T-helper 1 cell (primary cell): ENCODE measurements around the gene DEPP1.
"Not testable (repeated sequence)": the region's sequence is repeated elsewhere in the genome, so short reads cannot be mapped to it uniquely, and the experiment has no call there.

ENCODE experiments used
- DNase-seq, 5 donors: peaks; one replicate each; pipeline ENCODE4 v3.0.0-alpha.2; 2012 to 2020
- total RNA-seq, 4 donors: gene quantifications; one replicate each; lab custom pipeline; 2026; lab: John Stamatoyannopoulos, UW

Gene DEPP1
- 0 to 0.31 (median 0) reads per million in 4 donors for total RNA-seq

- peak in 1 of 5 donors; percentile 48 for DNase-seq
Observed at GRCh38 chr10:44978570-44979280, at the start of gene DEPP1. TSS of gene DEPP1 (minus strand) at chr10:44978809. CDS start at chr10:44978030, 779 bp downstream.

GRCh38 chr10:45023426-45023825 is 44.8 kb upstream of the DEPP1 start:
- no peak for DNase-seq

- DNase-seq: no peak
Observed at GRCh38 chr10:45015590-45015989, 37.0 kb upstream of the DEPP1 start.

GRCh38 chr10:45014557-45014956 is 35.9 kb upstream of the DEPP1 start:
- not testable (repeated sequence) for DNase-seq

GRCh38 chr10:45008524-45009161 is 30.0 kb upstream of the DEPP1 start:
- DNase-seq: peak in 2 of 5 donors; percentile 9 to 61

- no peak for DNase-seq
Observed at GRCh38 chr10:45006276-45007030, 27.8 kb upstream of the DEPP1 start.

GRCh38 chr10:45005284-45005683 is 26.7 kb upstream of the DEPP1 start:
- no peak for DNase-seq

GRCh38 chr10:45004661-45005060 is 26.1 kb upstream of the DEPP1 start:
- no peak for DNase-seq

GRCh38 chr10:45003432-45004000 is 24.9 kb upstream of the DEPP1 start:
- no peak for DNase-seq

GRCh38 chr10:45001381-45002148 is 23.0 kb upstream of the DEPP1 start:
- DNase-seq: peak in 2 of 5 donors; percentile 29 to 73

- peak in 4 of 5 donors; percentile 36 to 73 (median 44) for DNase-seq
Observed at GRCh38 chr10:45000752-45001380, 22.3 kb upstream of the DEPP1 start, which contains the start of gene ZNF22. TSS of gene ZNF22 (plus strand) at chr10:45000923. CDS start at chr10:45003369, 2,446 bp downstream.

- no peak for DNase-seq
Observed at GRCh38 chr10:45000138-45000751, 21.6 kb upstream of the DEPP1 start.

- no peak for DNase-seq
Observed at GRCh38 chr10:44998146-44998631, 19.6 kb upstream of the DEPP1 start.

- DNase-seq: no peak
Observed at GRCh38 chr10:44997105-44997748, 18.6 kb upstream of the DEPP1 start.

- no peak for DNase-seq
Observed at GRCh38 chr10:44995914-44996669, 17.5 kb upstream of the DEPP1 start.

- peak in 1 of 5 donors; percentile 42 for DNase-seq
Observed at GRCh38 chr10:44995581-44995913, 16.9 kb upstream of the DEPP1 start.

- DNase-seq: no peak
Observed at GRCh38 chr10:44994752-44995530, 16.3 kb upstream of the DEPP1 start.

- DNase-seq: no peak
Observed at GRCh38 chr10:44993922-44994751, 15.5 kb upstream of the DEPP1 start.
